ENCODE results near the gene HOGA1. TPM values are rescaled to one million over a fixed set of nuclear protein-coding genes. Genes with fewer than 3 reads are reported as not detected.
A peak's percentile ranks its signal among the peaks of the same experiment; 100 is the strongest.
"Not testable (repeated sequence)": the region's sequence is repeated elsewhere in the genome, so short reads cannot be mapped to it uniquely, and the experiment has no call there.

The HOGA1 gene
- total RNA-seq, 4 donors from 2014 or later, result 0.80 to 6.2 (median 4.0) TPM

GRCh38 chr10:97647556-97647955, 63.4 kb downstream of the HOGA1 start:
- Histone ChIP-seq H3K27ac (peak overlapping the region; percentile 65), H3K36me3 (peaks cover 31% of the 10 kb centered on the region)
- DNase-seq (ENCODE audit: low spot score in 2 of 2), result no peak

GRCh38 chr10:97648562-97649404, 64.6 kb downstream of the HOGA1 start:
- Histone ChIP-seq H3K36me3 (peaks cover 43% of the 10 kb centered on the region), H3K27ac (peak overlapping the region; percentile 65), H3K27me3 (no peaks in the 10 kb centered on the region), H3K9me3 (no peaks in the 10 kb centered on the region), H3K4me3 (no peak overlapping the region), H3K4me1 (peaks cover 46% of the 10 kb centered on the region)
- no peak for DNase-seq (ENCODE audit: low spot score in 2 of 2)
- TF ChIP-seq POLR2A (IDR thresholded peaks at IDR 0.05) (no peak), EP300 (IDR thresholded peaks at IDR 0.05) (no peak), CTCF (IDR thresholded peaks at IDR 0.05) (no peak), POLR2AphosphoS5 (IDR thresholded peaks at IDR 0.05) (no peak)
- 67% methylated on average over 5 of the region's 5 CpGs for WGBS

More at GRCh38 chr10:97647556-97647955, 63.4 kb downstream of the HOGA1 start:
- H3K9me3 ChIP-seq, result no peaks in the 10 kb centered on the region
- H3K4me1 ChIP-seq, result peaks cover 55% of the 10 kb centered on the region
- TF ChIP-seq POLR2AphosphoS5 (IDR thresholded peaks at IDR 0.05), result no peak
- TF ChIP-seq CTCF (IDR thresholded peaks at IDR 0.05), result no peak
- TF ChIP-seq EP300 (IDR thresholded peaks at IDR 0.05), result no peak
- TF ChIP-seq POLR2A (IDR thresholded peaks at IDR 0.05), result no peak
- WGBS, result 58% methylated on average over 1 of the region's 1 CpG
- no peak overlapping the region for H3K4me3 ChIP-seq
- no peaks in the 10 kb centered on the region for H3K27me3 ChIP-seq

GRCh38 chr10:97649405-97649750, 65.2 kb downstream of the HOGA1 start:
- 90% methylated on average over 4 of the region's 4 CpGs for WGBS
- not testable (repeated sequence) for H3K9me3 ChIP-seq; H3K27me3 ChIP-seq; H3K4me3 ChIP-seq; DNase-seq (ENCODE audit: low spot score in 2 of 2)
- peaks cover 46% of the 10 kb centered on the region for H3K4me1 ChIP-seq
- peak overlapping the region; percentile 65 for H3K27ac ChIP-seq
- H3K36me3 ChIP-seq, result peaks cover 47% of the 10 kb centered on the region

- TF ChIP-seq CTCF (IDR thresholded peaks at IDR 0.05) (no peak), EP300 (IDR thresholded peaks at IDR 0.05) (no peak), POLR2AphosphoS5 (IDR thresholded peaks at IDR 0.05) (no peak), POLR2A (IDR thresholded peaks at IDR 0.05) (no peak)
- Histone ChIP-seq H3K4me3 (no peak overlapping the region), H3K4me1 (peaks cover 46% of the 10 kb centered on the region), H3K27me3 (no peaks in the 10 kb centered on the region), H3K9me3 (no peaks in the 10 kb centered on the region), H3K36me3 (peaks cover 48% of the 10 kb centered on the region), H3K27ac (peak overlapping the region; percentile 29)
- 88% methylated on average over 3 of the region's 3 CpGs for WGBS
- no peak for DNase-seq (ENCODE audit: low spot score in 2 of 2)
Measured at GRCh38 chr10:97650726-97651125, 66.5 kb downstream of the HOGA1 start.

GRCh38 chr10:97651773-97652172, 67.6 kb downstream of the HOGA1 start:
- TF ChIP-seq EP300 (IDR thresholded peaks at IDR 0.05) (no peak), CTCF (IDR thresholded peaks at IDR 0.05) (no peak)
- no peak overlapping the region for H3K4me3 ChIP-seq
- peaks cover 46% of the 10 kb centered on the region for H3K4me1 ChIP-seq
- H3K27ac ChIP-seq, result no peak overlapping the region
- no peak for DNase-seq (ENCODE audit: low spot score in 2 of 2)
- peaks cover 56% of the 10 kb centered on the region for H3K36me3 ChIP-seq
- 68% methylated on average over 3 of the region's 3 CpGs for WGBS
- no peaks in the 10 kb centered on the region for H3K27me3 ChIP-seq
- H3K9me3 ChIP-seq, result no peaks in the 10 kb centered on the region
